ENCODE results near the gene CR1L. TPM values are rescaled to one million over a fixed set of nuclear protein-coding genes. Genes with fewer than 3 reads are reported as not detected.
"Not testable (repeated sequence)": the region's sequence is repeated elsewhere in the genome, so short reads cannot be mapped to it uniquely, and the experiment has no call there.

CR1L gene
- total RNA-seq, 1 donor = not detected

DNA sequence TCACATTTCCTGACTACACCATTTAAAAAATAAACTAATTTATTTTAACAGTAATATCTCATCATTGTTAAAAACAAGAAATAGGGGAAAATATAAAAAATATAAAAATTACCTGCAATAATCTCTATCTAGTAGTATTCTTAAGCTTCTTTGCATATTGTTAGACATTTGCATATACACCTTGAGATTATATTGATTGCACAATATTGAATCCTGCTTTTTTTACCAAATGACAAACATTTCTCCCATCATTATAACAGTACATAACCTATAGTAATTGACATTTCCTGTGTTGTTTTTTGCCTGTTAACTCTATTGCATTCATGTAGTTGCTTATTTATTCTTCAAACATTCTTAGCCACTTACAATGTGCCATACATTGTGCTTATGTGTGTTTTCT lies 11.7 kb upstream of the CR1L start:
- H3K79me2 ChIP-seq (ENCODE audit: insufficient read depth, low read length) = no peaks in the 10 kb centered on the region
- H3K4me2 ChIP-seq (ENCODE audit: insufficient read depth, low read length) = no peak overlapping the region
- DNase-seq (ENCODE audit: insufficient read length, low spot score, missing footprints) = no peak

DNA sequence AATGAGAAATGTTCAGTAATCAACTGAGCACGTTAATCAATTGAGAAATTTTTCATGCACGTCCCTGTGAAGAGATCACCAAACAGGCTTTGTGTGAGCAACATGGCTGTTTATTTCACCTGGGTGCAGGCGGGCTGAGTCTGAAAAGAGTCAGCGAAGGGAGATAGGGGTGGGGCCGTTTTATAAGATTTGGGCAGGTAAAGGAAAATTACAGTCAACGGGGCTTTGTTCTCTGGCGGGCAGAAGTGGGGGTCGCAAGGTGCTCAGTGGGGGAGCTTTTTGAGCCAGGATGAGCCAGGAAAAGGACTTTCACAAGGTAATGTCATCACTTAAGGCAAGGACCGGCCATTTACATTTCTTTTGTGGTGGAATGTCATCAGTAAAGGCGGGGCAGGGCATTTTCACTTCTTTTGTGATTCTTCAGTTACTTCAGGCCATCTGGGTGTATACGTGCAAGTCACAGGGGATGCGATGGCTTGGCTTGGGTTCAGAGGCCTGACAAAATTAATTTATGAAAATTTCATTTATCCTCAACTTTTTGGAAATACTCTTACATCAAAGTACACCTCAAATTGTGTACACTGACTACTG lies 11.1 kb upstream of the CR1L start:
- H3K36me3 ChIP-seq (ENCODE audit: insufficient read depth, low read length); H3K4me3 ChIP-seq (ENCODE audit: insufficient read depth, low read length); H2AFZ ChIP-seq (ENCODE audit: low read length); H3K4me1 ChIP-seq (ENCODE audit: insufficient read depth, low read length); H3K27me3 ChIP-seq (ENCODE audit: insufficient read depth, low read length); H3K79me2 ChIP-seq (ENCODE audit: insufficient read depth, low read length); H3K27ac ChIP-seq (ENCODE audit: low read depth, low read length); H3K4me2 ChIP-seq (ENCODE audit: insufficient read depth, low read length); H4K20me1 ChIP-seq (ENCODE audit: insufficient read depth, low read length); H3K9me3 ChIP-seq (ENCODE audit: low read depth, low read length); DNase-seq (ENCODE audit: insufficient read length, low spot score, missing footprints): not testable (repeated sequence)

More for the DNA sequence above, 11.7 kb upstream of the CR1L start:
- TF ChIP-seq, protein P1, sequence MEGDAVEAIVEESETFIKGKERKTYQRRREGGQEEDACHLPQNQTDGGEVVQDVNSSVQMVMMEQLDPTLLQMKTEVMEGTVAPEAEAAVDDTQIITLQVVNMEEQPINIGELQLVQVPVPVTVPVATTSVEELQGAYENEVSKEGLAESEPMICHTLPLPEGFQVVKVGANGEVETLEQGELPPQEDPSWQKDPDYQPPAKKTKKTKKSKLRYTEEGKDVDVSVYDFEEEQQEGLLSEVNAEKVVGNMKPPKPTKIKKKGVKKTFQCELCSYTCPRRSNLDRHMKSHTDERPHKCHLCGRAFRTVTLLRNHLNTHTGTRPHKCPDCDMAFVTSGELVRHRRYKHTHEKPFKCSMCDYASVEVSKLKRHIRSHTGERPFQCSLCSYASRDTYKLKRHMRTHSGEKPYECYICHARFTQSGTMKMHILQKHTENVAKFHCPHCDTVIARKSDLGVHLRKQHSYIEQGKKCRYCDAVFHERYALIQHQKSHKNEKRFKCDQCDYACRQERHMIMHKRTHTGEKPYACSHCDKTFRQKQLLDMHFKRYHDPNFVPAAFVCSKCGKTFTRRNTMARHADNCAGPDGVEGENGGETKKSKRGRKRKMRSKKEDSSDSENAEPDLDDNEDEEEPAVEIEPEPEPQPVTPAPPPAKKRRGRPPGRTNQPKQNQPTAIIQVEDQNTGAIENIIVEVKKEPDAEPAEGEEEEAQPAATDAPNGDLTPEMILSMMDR (IDR thresholded peaks at IDR 0.05; ENCODE audit: extremely low read depth, low read depth, low read length) = no peak
- Histone ChIP-seq H3K27me3 (ENCODE audit: insufficient read depth, low read length) (no peaks in the 10 kb centered on the region), H2AFZ (ENCODE audit: low read length) (no peak overlapping the region), H3K4me3 (ENCODE audit: insufficient read depth, low read length) (no peak overlapping the region), H4K20me1 (ENCODE audit: insufficient read depth, low read length) (no peaks in the 10 kb centered on the region), H3K9me3 (ENCODE audit: low read depth, low read length) (no peaks in the 10 kb centered on the region), H3K36me3 (ENCODE audit: insufficient read depth, low read length) (no peaks in the 10 kb centered on the region), H3K27ac (ENCODE audit: low read depth, low read length) (no peak overlapping the region), H3K4me1 (ENCODE audit: insufficient read depth, low read length) (no peaks in the 10 kb centered on the region)

DNA sequence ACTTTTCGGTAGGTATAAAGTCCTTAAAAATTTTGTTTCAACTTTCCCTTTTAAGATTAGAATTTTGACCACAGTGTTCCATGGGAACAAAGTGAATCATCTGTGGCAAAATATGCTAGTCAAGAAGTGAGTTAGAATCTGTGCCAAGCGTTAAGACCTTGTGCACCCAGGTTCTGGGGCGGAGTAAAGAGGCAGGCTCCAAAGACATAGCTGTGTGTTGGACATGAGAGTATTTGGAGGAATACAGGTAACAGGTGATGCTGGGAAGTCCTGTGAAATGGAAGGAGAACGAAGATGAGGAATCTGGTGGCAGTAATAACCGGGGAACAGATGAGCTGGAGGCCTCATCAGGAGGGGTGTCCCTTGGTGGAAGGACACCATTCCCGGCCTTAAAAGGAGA lies 10.6 kb upstream of the CR1L start:
- not testable (repeated sequence) for H3K9me3 ChIP-seq (ENCODE audit: low read depth, low read length); H3K4me3 ChIP-seq (ENCODE audit: insufficient read depth, low read length); H3K79me2 ChIP-seq (ENCODE audit: insufficient read depth, low read length); H3K27ac ChIP-seq (ENCODE audit: low read depth, low read length); H3K36me3 ChIP-seq (ENCODE audit: insufficient read depth, low read length); H3K27me3 ChIP-seq (ENCODE audit: insufficient read depth, low read length); DNase-seq (ENCODE audit: insufficient read length, low spot score, missing footprints); H3K4me1 ChIP-seq (ENCODE audit: insufficient read depth, low read length); H4K20me1 ChIP-seq (ENCODE audit: insufficient read depth, low read length); H3K4me2 ChIP-seq (ENCODE audit: insufficient read depth, low read length); H2AFZ ChIP-seq (ENCODE audit: low read length)

DNA sequence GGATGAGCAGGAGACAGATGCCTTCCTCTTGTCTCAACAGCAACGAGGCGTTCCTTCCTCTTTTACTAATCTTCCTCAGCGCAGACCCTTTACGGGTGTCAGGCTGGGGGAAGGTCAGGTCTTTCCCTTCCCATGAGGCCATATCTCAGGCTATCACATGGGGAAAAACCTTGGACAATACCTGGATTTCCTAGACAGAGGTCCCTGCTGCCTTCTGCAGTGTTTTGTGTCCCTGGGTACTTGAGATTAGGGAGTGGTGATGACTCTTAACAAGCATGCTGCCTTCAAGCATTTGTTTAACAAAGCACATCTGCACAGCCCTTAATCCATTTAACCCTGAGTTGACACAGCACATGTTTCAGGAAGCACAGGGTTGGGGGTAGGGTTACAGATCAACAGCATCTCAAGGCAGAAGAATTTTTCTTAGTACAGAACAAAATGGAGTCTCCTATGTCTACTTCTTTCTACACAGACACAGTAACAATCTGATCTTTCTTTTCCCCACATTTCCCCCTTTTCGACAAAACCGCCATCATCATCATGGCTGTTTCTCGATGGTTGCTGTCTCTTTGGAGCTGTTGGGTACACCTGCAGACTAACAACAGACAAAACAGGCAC lies 9.3 kb upstream of the CR1L start:
- H3K4me1 ChIP-seq (ENCODE audit: insufficient read depth, low read length); DNase-seq (ENCODE audit: insufficient read length, low spot score, missing footprints); H3K9me3 ChIP-seq (ENCODE audit: low read depth, low read length); H3K4me3 ChIP-seq (ENCODE audit: insufficient read depth, low read length); H3K4me2 ChIP-seq (ENCODE audit: insufficient read depth, low read length); H4K20me1 ChIP-seq (ENCODE audit: insufficient read depth, low read length); H3K79me2 ChIP-seq (ENCODE audit: insufficient read depth, low read length); H3K27ac ChIP-seq (ENCODE audit: low read depth, low read length); H3K27me3 ChIP-seq (ENCODE audit: insufficient read depth, low read length); H3K36me3 ChIP-seq (ENCODE audit: insufficient read depth, low read length); H2AFZ ChIP-seq (ENCODE audit: low read length): not testable (repeated sequence)

DNA sequence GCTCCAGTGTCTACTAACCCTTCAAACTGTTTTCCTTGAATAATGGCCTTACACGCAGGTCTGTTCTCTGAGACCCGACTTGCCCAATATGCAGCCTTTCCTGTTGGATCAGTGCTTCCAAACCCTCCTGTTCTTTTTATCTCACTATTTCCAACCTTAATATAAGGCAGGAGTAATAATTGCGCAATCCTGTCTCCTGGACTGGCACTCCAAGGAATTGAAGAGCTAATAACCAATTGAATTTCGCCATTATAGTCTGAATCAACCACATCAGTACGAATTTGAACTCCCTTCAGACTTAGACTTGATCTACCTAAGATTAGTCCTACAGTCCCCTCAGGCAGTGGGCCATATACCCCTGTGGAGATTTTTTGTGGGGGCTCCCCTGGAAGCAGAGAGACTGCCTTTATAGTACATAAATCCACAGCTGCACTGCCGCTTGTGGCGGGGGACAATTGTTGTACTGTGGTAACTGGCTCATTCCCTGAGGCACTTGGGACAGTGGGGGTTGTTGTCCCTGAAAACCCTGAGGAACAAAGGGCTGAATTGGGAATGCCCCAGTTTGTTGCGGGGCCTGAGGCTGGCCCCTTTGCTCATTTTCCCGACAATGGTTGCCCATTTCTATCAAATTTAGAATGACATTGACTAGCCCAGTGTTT lies 6.3 kb upstream of the CR1L start:
- not testable (repeated sequence) for H3K36me3 ChIP-seq (ENCODE audit: insufficient read depth, low read length); H3K27ac ChIP-seq (ENCODE audit: low read depth, low read length); H3K9me3 ChIP-seq (ENCODE audit: low read depth, low read length); H3K79me2 ChIP-seq (ENCODE audit: insufficient read depth, low read length); H4K20me1 ChIP-seq (ENCODE audit: insufficient read depth, low read length); H3K27me3 ChIP-seq (ENCODE audit: insufficient read depth, low read length); H3K4me2 ChIP-seq (ENCODE audit: insufficient read depth, low read length); DNase-seq (ENCODE audit: insufficient read length, low spot score, missing footprints); H3K4me3 ChIP-seq (ENCODE audit: insufficient read depth, low read length); H3K4me1 ChIP-seq (ENCODE audit: insufficient read depth, low read length); H2AFZ ChIP-seq (ENCODE audit: low read length)

DNA sequence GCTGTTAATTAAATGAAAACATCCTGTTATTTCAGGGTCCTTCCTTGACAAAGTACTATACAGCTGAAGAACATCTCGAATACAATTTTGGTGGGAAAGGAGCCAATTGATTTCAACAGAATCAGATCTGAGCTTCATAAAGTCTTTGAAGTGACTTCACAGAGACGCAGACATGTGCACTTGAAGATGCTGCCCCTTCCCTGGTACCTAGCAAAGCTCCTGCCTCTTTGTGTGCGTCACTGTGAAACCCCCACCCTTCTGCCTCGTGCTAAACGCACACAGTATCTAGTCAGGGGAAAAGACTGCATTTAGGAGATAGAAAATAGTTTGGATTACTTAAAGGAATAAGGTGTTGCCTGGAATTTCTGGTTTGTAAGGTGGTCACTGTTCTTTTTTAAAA lies 5.6 kb upstream of the CR1L start:
- not testable (repeated sequence) for H3K4me1 ChIP-seq (ENCODE audit: insufficient read depth, low read length); H3K9me3 ChIP-seq (ENCODE audit: low read depth, low read length); DNase-seq (ENCODE audit: insufficient read length, low spot score, missing footprints); H3K79me2 ChIP-seq (ENCODE audit: insufficient read depth, low read length); H3K27ac ChIP-seq (ENCODE audit: low read depth, low read length); H3K36me3 ChIP-seq (ENCODE audit: insufficient read depth, low read length); H4K20me1 ChIP-seq (ENCODE audit: insufficient read depth, low read length); H3K4me3 ChIP-seq (ENCODE audit: insufficient read depth, low read length); H3K27me3 ChIP-seq (ENCODE audit: insufficient read depth, low read length); H2AFZ ChIP-seq (ENCODE audit: low read length); H3K4me2 ChIP-seq (ENCODE audit: insufficient read depth, low read length)

Data from osteoblast (primary cell).